Fibroblast of lung (primary cell): ENCODE data around the gene ACAN.

Experiments used
- EZH2 ChIP-seq: IDR thresholded peaks from 2 replicates; pipeline ENCODE4 v1.5.1; 2012; ENCODE audit warnings: low read length, control low read depth, mild to moderate bottlenecking; ENCODE audit errors: missing control alignments
- TF ChIP-seq, protein P1 (sequence below), 2 donors: IDR thresholded peaks in 1 of 2; conservative IDR thresholded peaks in 1 of 2; 1 replicate in 1 of 2; 2 replicates in 1 of 2; pipeline ENCODE4 v1.5.1; 2011 to 2012; ENCODE audit warnings: low read length in 2 of 2, control low read depth in 1 of 2, inconsistent platforms in 1 of 2, low read depth in 1 of 2, mild to moderate bottlenecking in 1 of 2

- TF ChIP-seq, protein P1, sequence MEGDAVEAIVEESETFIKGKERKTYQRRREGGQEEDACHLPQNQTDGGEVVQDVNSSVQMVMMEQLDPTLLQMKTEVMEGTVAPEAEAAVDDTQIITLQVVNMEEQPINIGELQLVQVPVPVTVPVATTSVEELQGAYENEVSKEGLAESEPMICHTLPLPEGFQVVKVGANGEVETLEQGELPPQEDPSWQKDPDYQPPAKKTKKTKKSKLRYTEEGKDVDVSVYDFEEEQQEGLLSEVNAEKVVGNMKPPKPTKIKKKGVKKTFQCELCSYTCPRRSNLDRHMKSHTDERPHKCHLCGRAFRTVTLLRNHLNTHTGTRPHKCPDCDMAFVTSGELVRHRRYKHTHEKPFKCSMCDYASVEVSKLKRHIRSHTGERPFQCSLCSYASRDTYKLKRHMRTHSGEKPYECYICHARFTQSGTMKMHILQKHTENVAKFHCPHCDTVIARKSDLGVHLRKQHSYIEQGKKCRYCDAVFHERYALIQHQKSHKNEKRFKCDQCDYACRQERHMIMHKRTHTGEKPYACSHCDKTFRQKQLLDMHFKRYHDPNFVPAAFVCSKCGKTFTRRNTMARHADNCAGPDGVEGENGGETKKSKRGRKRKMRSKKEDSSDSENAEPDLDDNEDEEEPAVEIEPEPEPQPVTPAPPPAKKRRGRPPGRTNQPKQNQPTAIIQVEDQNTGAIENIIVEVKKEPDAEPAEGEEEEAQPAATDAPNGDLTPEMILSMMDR (conservative IDR thresholded peaks at IDR 0.05 in 1 of 2, IDR thresholded peaks at IDR 0.05 in 1 of 2; ENCODE audit: low read depth in 1 of 2, low read length in 2 of 2) = no peak
- no peak for TF ChIP-seq EZH2
Observed at GRCh38 chr15:88833731-88834100, 30.5 kb downstream of the ACAN start.
